Fibroblast of the aortic adventitia (primary cell): ENCODE results near the gene NUF2. TPM values are rescaled to one million over a fixed set of nuclear protein-coding genes. Genes with fewer than 3 reads are reported as not detected.

Experiments
- DNase-seq: peaks from one replicate; pipeline ENCODE4 v3.0.0-alpha.2; 2010; ENCODE audit warnings: low read depth
- H3K4me3 ChIP-seq: 2 replicates; pipeline ENCODE4 v1.5.1; 2011; ENCODE audit warnings: low read depth, mild to moderate bottlenecking, control low read depth, low read length, moderate library complexity
- CTCF ChIP-seq: IDR thresholded peaks from 2 replicates; pipeline ENCODE4 v1.5.1; 2011; ENCODE audit warnings: mild to moderate bottlenecking, low read length, control low read depth, inconsistent platforms; ENCODE audit not compliant: insufficient read depth
- total RNA-seq: library from RNA; depleted of rRNA; stranded (reverse); fragments of >200 nt; gene quantifications from 2 replicates; pipeline ENCODE4 v1.2.3, GENCODE V29; 2012; ENCODE audit warnings: low replicate concordance

NUF2 gene
- total RNA-seq, 1 donor = 25.8 TPM

- no peak overlapping the region for H3K4me3 ChIP-seq
- no peak for DNase-seq
- no peak for TF ChIP-seq CTCF
Measured at GRCh38 chr1:163382395-163382794, 60.6 kb downstream of the NUF2 start.

- no peak overlapping the region for H3K4me3 ChIP-seq
- no peak for DNase-seq
- TF ChIP-seq CTCF = no peak
Measured at GRCh38 chr1:163387146-163387545, 65.4 kb downstream of the NUF2 start.

GRCh38 chr1:163388970-163389369, 67.2 kb downstream of the NUF2 start:
- no peak for DNase-seq

GRCh38 chr1:163395790-163396189, 74.0 kb downstream of the NUF2 start:
- no peak for DNase-seq
- no peak overlapping the region for H3K4me3 ChIP-seq
- TF ChIP-seq CTCF = no peak

More at GRCh38 chr1:163388970-163389369, 67.2 kb downstream of the NUF2 start:
- H3K4me3 ChIP-seq = no peak overlapping the region
- TF ChIP-seq CTCF = no peak

DNA sequence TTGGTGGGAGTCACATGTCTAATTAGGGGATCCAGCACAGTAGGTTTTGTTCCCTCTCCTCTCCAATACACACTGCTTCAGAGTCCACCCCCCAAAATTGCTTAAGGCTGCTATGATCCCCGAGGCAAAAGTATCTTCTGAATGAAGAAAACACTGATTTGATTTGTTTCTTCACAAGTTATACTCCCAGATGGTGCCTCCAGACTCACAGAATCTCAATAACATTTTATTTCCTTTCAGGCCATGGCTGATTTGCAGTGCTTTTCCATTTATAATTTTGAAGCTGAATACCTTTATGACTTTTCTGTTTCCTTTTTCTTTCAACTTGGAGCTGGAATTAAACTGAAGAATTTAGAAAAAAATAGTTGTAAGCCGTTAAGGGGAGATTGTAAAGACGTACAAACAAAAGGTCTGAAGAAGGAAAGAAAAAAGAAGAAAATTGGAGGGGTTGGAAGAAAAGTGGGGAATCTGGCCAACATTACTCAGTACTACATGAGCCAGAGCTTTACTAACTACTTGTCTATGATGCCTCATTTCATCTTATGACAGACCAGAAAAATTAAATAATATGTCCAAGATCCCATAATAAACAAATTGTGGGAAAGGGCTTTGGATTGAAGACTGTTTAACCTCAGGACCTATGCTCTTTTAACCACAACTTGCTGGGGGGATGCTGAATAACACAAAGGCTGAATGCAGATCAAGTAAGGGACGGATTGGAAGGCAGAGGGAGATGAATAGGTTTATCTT, 75.9 kb downstream of the NUF2 start:
- no peak for TF ChIP-seq CTCF
- DNase-seq = no peak
- no peak overlapping the region for H3K4me3 ChIP-seq

- H3K4me3 ChIP-seq = no peak overlapping the region
- DNase-seq = no peak
- no peak for TF ChIP-seq CTCF
Measured at GRCh38 chr1:163399001-163399400, 77.2 kb downstream of the NUF2 start.
